Panc1 (cell line): ENCODE measurements around the gene MTFR1L. TPM values are rescaled to one million over a fixed set of nuclear protein-coding genes. Genes with fewer than 3 reads are reported as not detected.

ENCODE experiments used
- ATAC-seq: fragments of 200-7000 bp; cut with Tn5 transposase; 2 replicates; pipeline ENCODE4 v1.9.1; 2020; ENCODE audit warnings: mild to moderate bottlenecking, moderate library complexity
- BruUV-seq: library from RNA; stranded (reverse); fragments of 400-500 nt; replicated peaks from 2 replicates; lab custom pipeline; 2021; lab: Mats Ljungman, UMichigan
- CTCF ChIA-PET: fragments of 300-600 bp; sonication (Branson Sonifier 250); formaldehyde crosslinking; loops from one replicate; lab custom pipeline; 2022; ENCODE audit warnings: antibody characterized with exemption; lab: Charles Lee
- POLR2A ChIA-PET: fragments of 300-600 bp; sonication (Branson Sonifier 250); formaldehyde crosslinking; loops from one replicate; lab custom pipeline; 2022; ENCODE audit warnings: antibody characterized with exemption; lab: Charles Lee
- DNase-seq: peaks from one replicate; pipeline ENCODE4 v3.0.0-alpha.2; 2010; ENCODE audit warnings: low read depth, low spot score
- H3K27ac ChIP-seq: 2 replicates; pipeline ENCODE4 v1.5.1; 2011; ENCODE audit warnings: mild to moderate bottlenecking, low read length, inconsistent platforms
- H3K27me3 ChIP-seq: fragments of 200-500 bp; sonication (Bioruptor generic); 2 replicates; pipeline ENCODE4 v1.6.0; 2014; ENCODE audit warnings: low read length, inconsistent platforms; ENCODE audit not compliant: control insufficient read depth, insufficient read depth
- H3K36me3 ChIP-seq: fragments of 200-500 bp; sonication (Bioruptor generic); 2 replicates; pipeline ENCODE4 v1.5.1; 2014; ENCODE audit warnings: inconsistent platforms, mild to moderate bottlenecking, low read length, moderate library complexity; ENCODE audit not compliant: control insufficient read depth, insufficient read depth
- H3K4me1 ChIP-seq: 2 replicates; pipeline ENCODE4 v1.5.1; 2011; ENCODE audit warnings: inconsistent platforms, mild to moderate bottlenecking, low read length, moderate library complexity; ENCODE audit not compliant: control insufficient read depth, insufficient read depth
- H3K4me3 ChIP-seq, 2 experiments: 2 replicates each; pipeline ENCODE4 v1.5.1; 2011 to 2012; ENCODE audit warnings: low read depth in 2 of 2, low read length in 2 of 2, mild to moderate bottlenecking in 2 of 2, inconsistent platforms in 1 of 2, moderate library complexity in 1 of 2
- H3K9me3 ChIP-seq: fragments of 200-500 bp; sonication (Bioruptor generic); 2 replicates; pipeline ENCODE4 v1.5.1; 2014; ENCODE audit warnings: low read depth, mild to moderate bottlenecking, inconsistent platforms, low read length, moderate library complexity; ENCODE audit not compliant: control insufficient read depth, insufficient read depth
- POLR2AphosphoS5 ChIP-seq: IDR thresholded peaks from 2 replicates; pipeline ENCODE4 v1.6.1; 2012; ENCODE audit warnings: mild to moderate bottlenecking, low read depth, low read length, moderate library complexity
- REST ChIP-seq, 2 experiments: IDR thresholded peaks; 2 replicates each; pipeline ENCODE4 v1.6.1; 2011 to 2012; ENCODE audit warnings: low read depth in 2 of 2, control low read depth in 1 of 2, low read length in 1 of 2, mild to moderate bottlenecking in 1 of 2, moderate library complexity in 1 of 2; ENCODE audit not compliant: insufficient read depth in 1 of 2
- SIN3A ChIP-seq: IDR thresholded peaks from 2 replicates; pipeline ENCODE4 v1.6.1; 2012; ENCODE audit warnings: low read depth, mild to moderate bottlenecking, low read length, moderate library complexity, borderline replicate concordance; ENCODE audit not compliant: insufficient read depth
- TCF7L2 ChIP-seq: IDR thresholded peaks from 2 replicates; pipeline ENCODE4 v1.6.1; 2011; ENCODE audit warnings: mild to moderate bottlenecking, low read depth, low read length, inconsistent platforms
- in situ Hi-C: cut with HindIII; loops from 2 replicates; pipeline ENCODE4 v1.10.0; 2016; ENCODE audit warnings: low sequenced_read_pairs, low pct_unique_long_range_greater_than_20kb
- intact Hi-C: fragments of 100-400 bp; cut with micrococcal nuclease; formaldehyde crosslinking; loops from one replicate; pipeline ENCODE4 v1.10.0; 2022; ENCODE audit not compliant: unreplicated experiment
- total RNA-seq: library from RNA; stranded (reverse); gene quantifications from one replicate; pipeline ENCODE4 v1.2.1, GENCODE V29; 2021; ENCODE audit not compliant: unreplicated experiment
- TF ChIP-seq, protein P1 (sequence below): fragments of 450-650 bp; IDR thresholded peaks from 2 replicates; pipeline ENCODE4 v1.5.1; 2017; ENCODE audit warnings: mild to moderate bottlenecking

Gene MTFR1L
- total RNA-seq, 1 experiment from 2014 or later, result 68.5 TPM

DNA sequence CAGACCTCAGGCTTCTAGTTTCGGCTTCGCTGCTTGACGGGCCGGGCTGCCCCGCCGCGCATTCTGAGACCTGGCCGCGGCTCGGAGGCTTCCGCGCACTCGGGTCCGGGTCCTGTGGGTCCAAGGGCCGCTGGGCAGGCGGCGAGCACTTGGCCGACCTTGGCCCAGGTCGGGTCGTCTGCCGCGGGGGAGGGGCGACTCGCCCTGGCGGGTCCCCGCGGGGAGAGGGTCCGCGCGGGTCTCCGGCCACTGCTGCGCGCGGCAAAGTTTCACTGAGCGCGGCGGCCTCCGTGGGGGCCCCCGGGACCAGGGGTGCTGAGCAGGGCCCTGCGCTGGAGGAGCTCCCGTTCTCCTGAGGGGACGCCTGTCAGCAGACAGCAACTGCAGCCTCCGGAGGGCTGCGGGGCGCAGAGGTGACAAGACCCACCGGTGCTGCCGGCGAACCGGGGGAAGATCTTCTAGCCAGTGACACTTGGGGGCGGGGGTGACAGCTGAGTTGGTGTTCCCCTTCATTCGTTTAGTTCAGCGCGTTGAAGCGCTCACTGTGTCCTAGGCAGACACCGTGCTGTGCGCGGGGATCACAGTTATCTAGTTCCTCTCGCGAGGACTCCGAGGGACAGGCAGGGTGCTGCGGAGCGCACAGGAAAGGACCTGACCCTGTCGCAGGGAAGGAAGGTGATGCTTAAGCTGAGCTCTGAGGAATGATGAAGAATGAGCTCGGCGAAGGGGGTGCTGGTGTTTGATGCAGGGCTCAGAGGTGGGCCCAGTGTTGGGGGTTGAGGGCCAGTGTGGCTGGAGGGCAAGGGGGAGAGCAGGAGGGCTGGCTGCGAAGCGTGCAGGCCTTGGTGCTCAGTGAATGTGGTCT, 725 bp downstream of the MTFR1L start:
- no TSS peak for BruUV-seq
- intact Hi-C loops, result no loop called here
- in situ Hi-C loops, result no loop called here

DNA sequence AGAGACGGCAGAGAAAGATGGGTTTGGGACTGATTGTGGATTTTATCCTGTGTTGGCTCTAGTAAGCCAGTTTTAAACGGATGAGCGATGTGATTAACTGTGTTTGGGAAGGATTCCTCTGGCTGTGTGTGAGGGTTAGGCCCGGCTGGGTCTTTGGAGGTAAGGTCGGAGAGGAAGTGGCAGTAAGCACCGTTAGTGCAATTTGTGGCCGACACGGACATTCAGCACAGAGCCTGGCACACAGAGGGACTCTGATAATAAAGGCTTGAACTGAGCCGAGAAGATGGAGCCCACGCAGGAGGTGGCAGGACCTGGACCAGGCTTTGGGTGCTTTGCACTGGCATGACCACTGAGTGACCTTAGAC, 1.3 kb downstream of the MTFR1L start:
- intact Hi-C loops, result no loop called here
- DNase-seq, result no peak
- ChIA-PET POLR2A (interaction anchor here (1.0 kb wide), 1 partner anchor 179 kb away, joined by 3 read pairs; no protein-coding TSS in a partner anchor), CTCF (no interaction called here)
- TF ChIP-seq POLR2AphosphoS5 (no peak), TCF7L2 (no peak), SIN3A (no peak)
- TF ChIP-seq, protein P1, sequence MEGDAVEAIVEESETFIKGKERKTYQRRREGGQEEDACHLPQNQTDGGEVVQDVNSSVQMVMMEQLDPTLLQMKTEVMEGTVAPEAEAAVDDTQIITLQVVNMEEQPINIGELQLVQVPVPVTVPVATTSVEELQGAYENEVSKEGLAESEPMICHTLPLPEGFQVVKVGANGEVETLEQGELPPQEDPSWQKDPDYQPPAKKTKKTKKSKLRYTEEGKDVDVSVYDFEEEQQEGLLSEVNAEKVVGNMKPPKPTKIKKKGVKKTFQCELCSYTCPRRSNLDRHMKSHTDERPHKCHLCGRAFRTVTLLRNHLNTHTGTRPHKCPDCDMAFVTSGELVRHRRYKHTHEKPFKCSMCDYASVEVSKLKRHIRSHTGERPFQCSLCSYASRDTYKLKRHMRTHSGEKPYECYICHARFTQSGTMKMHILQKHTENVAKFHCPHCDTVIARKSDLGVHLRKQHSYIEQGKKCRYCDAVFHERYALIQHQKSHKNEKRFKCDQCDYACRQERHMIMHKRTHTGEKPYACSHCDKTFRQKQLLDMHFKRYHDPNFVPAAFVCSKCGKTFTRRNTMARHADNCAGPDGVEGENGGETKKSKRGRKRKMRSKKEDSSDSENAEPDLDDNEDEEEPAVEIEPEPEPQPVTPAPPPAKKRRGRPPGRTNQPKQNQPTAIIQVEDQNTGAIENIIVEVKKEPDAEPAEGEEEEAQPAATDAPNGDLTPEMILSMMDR, result no peak
- in situ Hi-C loops, result no loop called here
- peaks cover 3% of the 10 kb centered on the region for H3K36me3 ChIP-seq
- H3K4me1 ChIP-seq, result peaks cover 30% of the 10 kb centered on the region
- H3K4me3 ChIP-seq, result peak overlapping the region; percentile 73 to 94
- H3K9me3 ChIP-seq, result no peaks in the 10 kb centered on the region
- BruUV-seq, result TSS peak; percentile 58
- ATAC-seq, result peak; percentile 1; the same call in 1 of the 2 replicates
- H3K27ac ChIP-seq, result peak overlapping the region; percentile 86
- H3K27me3 ChIP-seq, result no peaks in the 10 kb centered on the region

More for the DNA sequence above, 725 bp downstream of the MTFR1L start:
- Histone ChIP-seq H3K27me3 (no peaks in the 10 kb centered on the region), H3K4me1 (peaks cover 30% of the 10 kb centered on the region), H3K27ac (peak overlapping the region; percentile 86), H3K4me3 (peak overlapping the region; percentile 73 to 94), H3K9me3 (no peaks in the 10 kb centered on the region), H3K36me3 (peaks cover 3% of the 10 kb centered on the region)
- CTCF ChIA-PET, result no interaction called here
- DNase-seq (no peak), ATAC-seq (peak; percentile 70)
- POLR2A ChIA-PET, result interaction anchor here (0.6 to 1.0 kb wide), 3 partner anchors 180 to 254 kb away, joined by 3 read pairs; no protein-coding TSS in a partner anchor
- no peak for TF ChIP-seq TCF7L2
- no peak for TF ChIP-seq POLR2AphosphoS5
- TF ChIP-seq SIN3A, result no peak; the same call in 1 of the 2 replicates
- TF ChIP-seq REST (IDR thresholded peaks at IDR 0.05; ENCODE audit: insufficient read depth in 1 of 2, low read depth in 2 of 2, low read length in 1 of 2), result no peak
- TF ChIP-seq, protein P1, result no peak
